ENCODE measurements around the gene FAM221B.

Gene FAM221B

DNA sequence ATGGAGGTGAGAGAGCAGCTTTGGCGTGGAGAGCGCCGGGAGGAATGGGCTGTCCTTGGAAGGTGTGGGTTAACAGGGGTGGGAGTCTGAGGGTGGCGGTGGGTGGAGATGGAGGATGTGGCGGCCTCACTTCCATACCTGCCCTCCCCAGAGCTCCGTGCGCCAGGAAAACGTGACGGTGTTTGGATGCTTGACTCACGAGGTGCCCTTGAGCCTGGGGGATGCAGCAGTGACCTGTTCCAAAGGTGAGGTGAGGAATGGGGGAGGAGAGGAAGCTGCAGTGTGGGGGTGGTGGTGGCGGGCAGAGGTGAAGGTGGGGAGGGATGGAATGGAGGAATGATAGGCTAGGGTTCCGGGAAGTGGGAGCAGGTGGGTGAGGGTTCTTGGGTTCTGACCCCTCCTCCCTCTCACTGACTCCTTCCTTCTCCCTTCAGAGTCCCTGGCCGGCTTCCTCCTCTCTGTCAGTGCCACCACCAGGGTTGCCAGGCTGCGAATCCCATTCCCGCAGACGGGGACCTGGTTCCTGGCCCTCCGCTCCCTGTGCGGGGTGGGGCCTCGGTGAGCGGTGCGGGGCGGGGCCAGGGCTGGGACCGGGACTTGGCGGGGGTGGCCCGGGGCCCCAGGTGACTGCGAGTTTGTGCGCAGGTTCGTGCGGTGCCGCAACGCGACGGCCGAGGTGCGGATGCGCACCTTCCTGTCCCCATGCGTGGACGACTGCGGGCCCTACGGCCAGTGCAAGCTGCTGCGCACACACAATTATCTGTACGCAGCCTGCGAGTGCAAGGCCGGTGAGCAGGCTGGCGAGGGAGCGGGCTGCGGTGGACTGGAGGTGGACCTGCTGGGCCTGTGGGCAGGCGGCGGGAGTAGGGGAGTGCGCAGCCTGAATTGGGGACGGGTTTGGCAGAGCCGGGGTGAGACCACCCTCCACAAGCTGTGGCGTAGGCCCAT, 17.6 kb upstream of the FAM221B start:
- no peak for DNase-seq

- DNase-seq, result no peak
Measured at GRCh38 chr9:35844628-35845270, 16.2 kb upstream of the FAM221B start.

GRCh38 chr9:35842795-35843194, 14.3 kb upstream of the FAM221B start:
- DNase-seq, result no peak

DNA sequence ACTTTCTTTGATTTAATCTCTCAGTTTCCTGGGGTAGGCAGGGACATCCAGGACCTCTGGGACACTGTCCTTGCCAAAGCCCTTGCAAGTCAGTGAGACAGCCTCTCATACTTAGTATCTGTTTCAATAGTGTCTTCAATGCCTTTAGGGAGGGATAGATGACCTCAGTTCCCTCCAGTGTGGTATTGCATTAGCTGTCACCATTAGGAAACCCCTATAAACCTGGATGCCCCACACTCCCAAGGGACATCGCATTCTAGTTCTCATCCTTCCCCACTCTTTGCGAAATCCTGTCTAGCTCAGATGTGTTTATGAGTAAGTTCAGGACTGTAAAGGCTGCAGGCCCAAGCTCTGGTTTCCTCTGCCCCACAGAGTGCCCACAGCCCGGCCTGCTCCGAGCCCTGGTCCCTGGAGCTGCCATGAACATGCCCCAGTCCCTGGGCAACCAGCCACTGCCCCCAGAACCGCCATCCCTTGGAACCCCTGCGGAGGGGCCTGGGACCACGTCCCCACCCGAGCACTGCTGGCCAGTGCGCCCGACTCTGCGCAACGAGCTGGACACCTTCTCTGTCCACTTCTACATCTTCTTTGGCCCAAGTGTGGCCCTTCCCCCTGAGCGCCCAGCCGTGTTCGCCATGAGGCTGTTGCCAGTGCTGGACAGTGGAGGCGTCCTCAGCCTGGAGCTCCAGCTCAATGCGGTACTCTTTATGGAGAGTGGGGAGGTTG, 13.7 kb upstream of the FAM221B start:
- DNase-seq, result no peak

GRCh38 chr9:35841645-35841900, 13.0 kb upstream of the FAM221B start:
- no peak for DNase-seq

GRCh38 chr9:35840881-35841644, 12.5 kb upstream of the FAM221B start:
- DNase-seq, result no peak

GRCh38 chr9:35839926-35840325, 11.4 kb upstream of the FAM221B start:
- DNase-seq, result no peak

- DNase-seq, result no peak
Measured at GRCh38 chr9:35836595-35836994, 8.1 kb upstream of the FAM221B start.

DNA sequence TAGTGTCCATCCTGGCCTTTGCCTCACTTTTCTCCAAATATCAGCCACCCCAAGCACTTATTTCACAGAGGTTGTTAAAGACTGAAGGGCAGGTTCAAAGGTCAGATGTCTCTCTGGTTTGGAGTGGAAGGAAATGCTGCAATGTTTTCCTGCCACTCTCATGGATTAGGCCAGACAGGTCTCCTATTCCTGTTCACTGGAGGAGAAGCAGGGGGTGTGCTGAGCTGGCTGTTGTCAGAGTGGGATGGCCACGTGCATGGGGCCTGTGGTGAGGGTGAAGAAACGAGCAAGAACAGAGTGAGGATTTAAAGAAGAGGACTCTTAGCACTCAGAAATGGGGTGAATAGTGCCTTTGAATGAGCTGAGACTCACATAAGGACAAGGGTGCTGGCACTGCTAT, 7.2 kb upstream of the FAM221B start:
- no peak for DNase-seq

DNA sequence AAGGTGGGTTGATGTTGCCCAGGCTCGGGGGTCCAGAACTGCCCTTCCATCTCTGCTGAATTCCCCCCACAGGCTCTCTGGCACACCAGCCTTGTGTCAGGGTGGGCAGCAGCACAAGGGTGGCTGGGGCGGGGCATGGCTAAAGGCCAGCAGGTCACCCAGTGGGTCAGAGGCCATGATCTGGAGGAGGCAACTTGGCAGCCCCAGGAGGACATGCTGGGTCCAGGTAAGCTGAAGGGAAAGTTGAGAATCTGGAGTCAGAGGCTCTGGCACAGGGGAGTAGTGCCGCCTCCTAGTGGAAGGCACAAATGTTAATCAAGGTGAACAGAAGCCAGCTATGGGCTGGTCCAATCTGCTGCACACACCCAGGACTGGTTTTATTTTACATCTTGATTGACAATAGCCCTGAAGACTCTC, 6.7 kb upstream of the FAM221B start:
- peak; percentile 13 for DNase-seq

DNA sequence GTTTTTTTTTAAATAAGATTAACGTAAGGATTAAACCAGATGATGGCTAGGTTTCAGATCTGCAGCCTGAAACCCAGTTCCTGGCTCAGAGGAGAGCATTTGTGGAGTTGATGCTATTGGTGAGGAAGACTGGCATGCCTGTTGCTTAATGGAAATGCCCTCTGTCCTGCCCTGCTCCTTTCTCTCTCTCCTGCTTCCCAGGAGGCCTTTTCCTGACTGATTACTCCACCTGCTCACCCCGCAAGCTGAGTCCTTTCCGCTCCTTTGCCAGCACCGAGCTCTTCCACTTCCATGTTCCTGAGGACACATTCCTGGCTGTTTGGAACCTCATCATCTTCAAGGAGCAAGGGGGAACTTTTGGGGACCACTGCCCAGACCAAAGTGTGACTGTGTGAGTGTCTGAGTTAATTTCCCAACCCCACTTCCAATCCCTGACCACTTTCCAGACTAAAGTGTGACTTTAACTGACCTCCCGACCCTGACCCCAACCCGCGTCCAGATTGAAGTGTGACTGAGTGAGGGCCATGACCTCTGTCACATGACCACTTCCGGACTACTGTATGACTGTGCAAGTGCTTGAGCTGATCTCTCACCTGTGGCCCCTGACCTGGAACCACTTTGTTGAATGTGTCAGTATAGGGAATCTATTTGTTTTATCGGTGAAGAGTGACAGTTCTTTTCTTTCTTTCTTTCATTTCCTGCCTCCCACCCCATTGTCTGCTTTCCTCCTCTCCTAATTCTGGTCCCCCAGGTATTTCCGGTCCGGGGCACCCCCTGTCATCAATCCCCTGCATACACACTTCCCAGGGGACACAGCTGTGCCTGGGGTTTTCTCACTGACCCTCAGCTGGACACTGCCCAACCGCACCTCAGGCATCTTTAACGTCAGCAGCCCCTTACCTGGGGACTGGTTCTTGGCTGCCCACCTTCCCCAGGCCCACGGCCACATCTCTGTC, 6.0 kb upstream of the FAM221B start:
- no peak for DNase-seq

GRCh38 chr9:35832814-35833213, 4.3 kb upstream of the FAM221B start:
- no peak for DNase-seq

- DNase-seq, result no peak
Measured at GRCh38 chr9:35831040-35831439, 2.5 kb upstream of the FAM221B start.

GRCh38 chr9:35829764-35830096, 1.2 kb upstream of the FAM221B start:
- no peak for DNase-seq

DNA sequence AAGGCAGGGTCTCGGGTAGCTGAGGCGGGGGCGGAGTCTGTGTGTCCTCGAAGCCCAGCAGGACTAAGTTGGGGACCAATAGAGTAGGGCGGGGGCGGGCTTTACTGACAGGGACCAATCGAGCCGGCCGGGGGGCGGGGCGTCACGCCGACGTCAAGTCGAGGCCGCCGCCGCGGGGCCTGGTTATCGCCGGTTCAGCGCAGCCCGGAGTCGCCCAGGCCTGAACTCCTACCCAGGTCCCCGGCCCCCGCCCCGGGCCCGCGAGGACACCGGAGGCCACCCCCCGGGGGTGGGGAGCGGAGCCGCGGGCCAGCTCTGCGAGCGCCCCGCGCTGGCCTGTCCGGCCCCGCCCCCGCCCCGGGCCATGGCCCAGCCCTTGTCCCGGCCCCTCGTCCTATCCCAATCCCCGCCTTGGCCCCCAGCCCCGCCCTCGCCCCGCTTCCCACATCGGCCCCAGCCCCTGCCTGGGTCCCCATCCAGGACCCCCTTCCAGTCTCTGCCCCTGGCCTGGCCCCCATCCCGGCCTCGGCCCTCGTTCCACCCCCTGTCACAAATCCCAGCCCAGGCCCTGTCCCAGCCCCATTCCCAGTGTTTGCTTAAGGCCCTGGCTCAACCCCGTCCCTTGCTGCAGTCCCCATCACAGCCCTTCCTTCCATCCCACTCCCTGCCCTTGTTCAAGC, 692 bp upstream of the FAM221B start, which contains the start of gene TMEM8B:
Gene TMEM8B (plus strand): TSS at position 145 of the 680 bp plus-strand sequence. CDS start 220 bp downstream, at position 365.
- peak; percentile 96 for DNase-seq

GRCh38 chr9:35827486-35827885, 1.0 kb downstream of the FAM221B start:
- no peak for DNase-seq

DNA sequence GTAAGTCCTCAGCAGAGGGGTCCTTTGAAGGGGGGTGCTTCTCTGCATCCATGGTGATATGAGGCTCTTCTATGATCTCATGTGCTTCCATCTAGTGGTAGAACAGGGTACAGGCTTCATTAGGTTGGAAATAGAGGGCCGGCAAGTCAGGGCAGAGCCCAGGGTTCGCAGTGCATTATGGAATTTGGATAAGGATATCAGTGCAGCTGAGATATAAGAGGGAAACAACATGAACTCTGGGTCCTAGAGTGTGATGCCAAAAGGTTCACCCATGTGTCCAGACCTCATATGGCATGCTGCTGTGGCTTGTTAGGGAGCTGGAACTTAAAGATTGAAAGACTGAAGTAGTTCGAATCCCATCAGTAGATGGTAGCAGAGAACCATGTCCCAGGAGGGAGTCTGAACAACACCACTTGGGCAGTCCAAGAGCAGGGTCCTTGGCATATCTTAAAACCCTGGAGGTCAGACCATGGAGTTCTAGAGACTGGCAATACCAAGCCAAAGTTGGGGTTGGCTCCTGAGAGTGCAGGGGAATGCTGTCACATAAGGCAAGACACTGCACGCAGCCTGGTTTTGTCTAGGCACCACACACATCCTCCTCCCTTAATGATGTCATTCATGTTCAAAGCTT, 2.3 kb downstream of the FAM221B start:
- DNase-seq, result peak; percentile 59

DNA sequence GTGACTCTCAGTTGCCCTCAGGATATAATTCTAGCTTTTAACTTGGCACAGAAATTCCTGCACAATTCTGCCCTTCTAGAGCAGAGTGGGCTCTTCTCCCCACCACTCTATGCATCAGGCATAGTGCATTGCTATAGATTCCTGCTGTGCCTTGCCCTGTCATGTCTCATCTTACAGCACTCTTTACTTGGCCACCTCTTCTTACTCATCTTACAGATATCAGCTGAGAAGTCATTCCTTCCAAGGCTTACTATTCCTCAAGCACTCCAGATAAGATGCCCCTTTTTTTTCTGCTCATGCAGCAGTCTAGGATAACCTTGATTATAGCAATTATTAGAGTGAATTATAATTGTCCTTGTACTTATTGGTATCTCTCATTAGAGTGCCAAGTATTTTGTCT, 5.6 kb downstream of the FAM221B start:
- no peak for DNase-seq

GRCh38 chr9:35820076-35820475, 8.5 kb downstream of the FAM221B start:
- no peak for DNase-seq

DNA sequence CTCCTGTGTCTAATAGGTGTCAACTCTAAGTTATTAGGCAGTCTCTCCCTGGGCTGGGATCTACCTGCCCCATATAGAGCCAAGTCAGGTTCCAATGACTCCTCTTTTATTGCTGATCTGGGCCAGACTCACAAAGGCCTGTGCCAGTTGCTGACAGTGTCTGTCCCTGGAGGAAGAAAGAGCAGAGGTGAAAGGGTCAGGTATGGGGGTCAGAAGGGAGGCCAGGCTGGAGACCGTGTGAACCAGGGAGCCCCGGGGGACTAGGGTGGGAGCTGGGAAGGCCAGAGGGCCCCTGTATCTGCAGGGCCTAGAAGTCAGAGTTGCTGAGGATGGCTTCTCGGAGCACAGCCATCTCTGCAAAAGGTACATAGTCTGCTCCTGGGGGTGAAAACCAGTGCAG, 10.2 kb downstream of the FAM221B start:
- DNase-seq, result no peak

DNA sequence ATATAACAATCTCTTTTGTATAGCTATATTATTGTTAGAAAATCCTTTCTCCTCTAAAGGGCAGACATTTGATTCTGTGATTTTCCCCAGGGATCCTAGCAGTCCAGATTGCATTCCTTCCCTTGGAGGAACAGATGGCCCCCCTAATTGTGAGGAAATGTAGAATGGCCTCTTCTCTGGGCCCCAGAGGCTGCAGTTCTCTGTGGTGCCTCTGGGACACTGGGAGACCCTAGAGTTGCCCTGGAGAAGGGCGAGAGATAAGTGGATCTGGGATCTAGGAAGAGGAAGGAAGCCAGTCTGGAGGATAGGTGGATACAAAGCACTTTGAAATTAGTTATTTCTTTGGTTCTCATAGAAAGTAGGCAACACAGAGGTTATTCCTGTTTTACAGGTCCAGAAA, 11.8 kb downstream of the FAM221B start:
- peak; percentile 11 for DNase-seq
